ENCODE results near the gene COL26A1.
"Not testable (repeated sequence)": the region's sequence is repeated elsewhere in the genome, so short reads cannot be mapped to it uniquely, and the experiment has no call there.

The COL26A1 gene

GRCh38 chr7:101402835-101403234 lies 40.2 kb downstream of the COL26A1 start:
- no peak for DNase-seq

- no peak for DNase-seq
These were observed 42.9 kb downstream of the COL26A1 start for GRCh38 chr7:101405474-101406067.

GRCh38 chr7:101410743-101411507 lies 48.2 kb downstream of the COL26A1 start:
- peak; percentile 58 for DNase-seq

GRCh38 chr7:101411508-101411874 lies 48.8 kb downstream of the COL26A1 start:
- no peak for DNase-seq

GRCh38 chr7:101412976-101413375 lies 50.3 kb downstream of the COL26A1 start:
- DNase-seq, result no peak

- DNase-seq, result no peak
These were observed 56.0 kb downstream of the COL26A1 start for GRCh38 chr7:101418694-101419093.

GRCh38 chr7:101419831-101420230 lies 57.2 kb downstream of the COL26A1 start:
- no peak for DNase-seq

GRCh38 chr7:101420436-101420835 lies 57.8 kb downstream of the COL26A1 start:
- DNase-seq, result no peak

- no peak for DNase-seq
These were observed 59.9 kb downstream of the COL26A1 start for GRCh38 chr7:101422356-101423195.

GRCh38 chr7:101426303-101427011 lies 63.8 kb downstream of the COL26A1 start:
- DNase-seq, result no peak

GRCh38 chr7:101428093-101428866 lies 65.6 kb downstream of the COL26A1 start:
- no peak for DNase-seq

- DNase-seq, result no peak
These were observed 69.6 kb downstream of the COL26A1 start for GRCh38 chr7:101432316-101432715.

GRCh38 chr7:101433688-101434087 lies 71.0 kb downstream of the COL26A1 start:
- DNase-seq, result no peak

GRCh38 chr7:101434155-101434554 lies 71.5 kb downstream of the COL26A1 start:
- DNase-seq, result not testable (repeated sequence)

GRCh38 chr7:101435461-101436220 lies 73.0 kb downstream of the COL26A1 start:
- DNase-seq, result no peak

GRCh38 chr7:101436221-101436735 lies 73.6 kb downstream of the COL26A1 start:
- DNase-seq, result no peak

GRCh38 chr7:101436857-101437576 lies 74.3 kb downstream of the COL26A1 start:
- DNase-seq, result no peak

- DNase-seq, result no peak
These were observed 79.2 kb downstream of the COL26A1 start for GRCh38 chr7:101441890-101442289.

- no peak for DNase-seq
These were observed 79.9 kb downstream of the COL26A1 start for GRCh38 chr7:101442426-101443070.

- DNase-seq, result no peak
These were observed 87.4 kb downstream of the COL26A1 start for GRCh38 chr7:101450064-101450463.

All from femur (tissue), 1 donor.